Stromal cell of bone marrow (primary cell): ENCODE data around the gene TMEM11.

ENCODE experiments used
- DNase-seq: peaks from one replicate; pipeline ENCODE4 v3.0.0-alpha.2; 2012; ENCODE audit warnings: low read depth

The TMEM11 gene

GRCh38 chr17:21160401-21160800, 53.6 kb downstream of the TMEM11 start:
- DNase-seq, result no peak

GRCh38 chr17:21157586-21158370, 56.2 kb downstream of the TMEM11 start:
- no peak for DNase-seq

DNA sequence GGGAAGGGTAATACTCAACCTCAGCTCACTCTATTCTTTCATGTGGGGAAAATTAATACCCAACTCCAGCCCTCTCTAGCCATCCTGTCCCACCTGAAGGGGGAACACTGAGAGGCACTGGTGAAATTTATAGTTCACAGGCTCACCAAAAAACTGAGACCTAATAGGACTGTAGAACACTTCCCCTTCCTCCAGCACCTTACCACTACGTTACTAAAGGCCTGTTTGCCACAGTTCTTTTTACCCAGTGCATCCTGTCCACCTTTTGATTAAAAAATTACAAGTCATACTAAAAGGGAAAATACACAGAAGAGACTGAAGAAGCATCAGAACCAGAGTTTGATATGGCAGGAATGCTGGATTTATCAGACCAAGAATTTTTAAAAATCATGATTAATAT, 61.2 kb downstream of the TMEM11 start:
- no peak for DNase-seq

GRCh38 chr17:21149621-21150020, 64.3 kb downstream of the TMEM11 start:
- no peak for DNase-seq
